HCT116 (cell line): ENCODE data around the gene EML4. TPM values are rescaled to one million over a fixed set of nuclear protein-coding genes. Genes with fewer than 3 reads are reported as not detected.

Source experiments
- ATAC-seq: fragments of 200-7000 bp; cut with Tn5 transposase; 2 replicates; pipeline ENCODE4 v1.9.1; 2020; ENCODE audit warnings: mild to moderate bottlenecking, moderate library complexity
- BruUV-seq: library from RNA; stranded (reverse); fragments of 400-500 nt; replicated peaks from 2 replicates; lab custom pipeline; 2021; lab: Mats Ljungman, UMichigan
- CTCF ChIA-PET: fragments of 300-600 bp; sonication (Branson Sonifier 250); formaldehyde crosslinking; loops from one replicate; lab custom pipeline; 2021; ENCODE audit warnings: antibody characterized with exemption; lab: Charles Lee
- POLR2A ChIA-PET: fragments of 300-600, 350-600 bp; sonication (Branson Sonifier 250); formaldehyde crosslinking; loops from one replicate; lab custom pipeline; 2021; ENCODE audit warnings: antibody characterized with exemption; lab: Charles Lee
- RAD21 ChIA-PET, 2 experiments: fragments of 300-600 bp; sonication (Branson Sonifier 250); formaldehyde crosslinking; loops; one replicate each; lab custom pipeline; 2023; ENCODE audit warnings: low total read pairs in 2 of 2; ENCODE audit not compliant: uncharacterized antibody in 2 of 2, unreplicated experiment in 2 of 2, low non-redundant PET in 1 of 2; lab: Charles Lee
- DNase-seq: peaks from one replicate; pipeline ENCODE4 v3.0.0-alpha.2; 2010; ENCODE audit warnings: low read depth, low spot score
- H2AFZ ChIP-seq: fragments of 200-600 bp; shearing (Covaris generic), sonication (generic); 2 replicates; pipeline ENCODE4 v1.6.1; 2017; ENCODE audit warnings: low read depth, mixed run types, mixed read lengths, antibody characterized with exemption, low read length; ENCODE audit not compliant: poor library complexity, severe bottlenecking
- H3K27ac ChIP-seq: 2 replicates; pipeline ENCODE4 v1.5.1; 2012; ENCODE audit warnings: low read depth, low read length
- H3K27me3 ChIP-seq: fragments of 200-600 bp; sonication (generic); 2 replicates; pipeline ENCODE4 v1.6.1; 2016; ENCODE audit warnings: mixed run types, low read length, mixed read lengths; ENCODE audit not compliant: insufficient read depth
- H3K36me3 ChIP-seq, 2 experiments: fragments of 200-500 bp in 1 of 2; fragments of 200-600 bp in 1 of 2; sonication (Bioruptor generic) in 1 of 2; sonication (generic) in 1 of 2; 2 replicates each; pipeline versions ENCODE4 v1.5.1 to v1.6.1; 2014 to 2016; ENCODE audit warnings: low read length in 2 of 2, inconsistent platforms in 1 of 2, mixed read lengths in 1 of 2, mixed run types in 1 of 2; ENCODE audit not compliant: insufficient read depth in 2 of 2, control insufficient read depth in 1 of 2
- H3K4me1 ChIP-seq, 2 experiments: fragments of 200-600 bp in 1 of 2; sonication (generic) in 1 of 2; 2 replicates each; pipeline versions ENCODE4 v1.5.1 to v1.6.1; 2012 to 2017; ENCODE audit warnings: low read length in 2 of 2, inconsistent platforms in 1 of 2, mild to moderate bottlenecking in 1 of 2, mixed read lengths in 1 of 2, mixed run types in 1 of 2, moderate library complexity in 1 of 2; ENCODE audit not compliant: insufficient read depth in 2 of 2, control insufficient read depth in 1 of 2
- H3K4me2 ChIP-seq: fragments of 200-600 bp; sonication (generic); 2 replicates; pipeline ENCODE4 v1.6.1; 2017; ENCODE audit warnings: mixed run types, low read length, mixed read lengths
- H3K4me3 ChIP-seq, 2 experiments: fragments of 200-600 bp in 1 of 2; sonication (generic) in 1 of 2; replicated peaks in 1 of 2; 2 replicates each; pipeline ENCODE4 v1.5.1; 2011 to 2016; ENCODE audit warnings: low read length in 2 of 2, control low read depth in 1 of 2, low read depth in 1 of 2, mild to moderate bottlenecking in 1 of 2, mixed read lengths in 1 of 2, mixed run types in 1 of 2
- H3K79me2 ChIP-seq: fragments of 200-600 bp; sonication (generic); 2 replicates; pipeline ENCODE4 v1.6.1; 2017; ENCODE audit warnings: mild to moderate bottlenecking, mixed run types, low read length, moderate library complexity, mixed read lengths; ENCODE audit not compliant: insufficient read depth
- H3K9ac ChIP-seq: fragments of 200-600 bp; sonication (generic); 2 replicates; pipeline ENCODE4 v1.6.1; 2016; ENCODE audit warnings: low read length, mixed read lengths
- H3K9me2 ChIP-seq: fragments of 200-600 bp; sonication (generic), shearing (Covaris generic); 2 replicates; pipeline ENCODE4 v1.6.1; 2017; ENCODE audit warnings: mixed run types, mild to moderate bottlenecking, moderate library complexity; ENCODE audit not compliant: insufficient read depth
- H3K9me3 ChIP-seq, 2 experiments: fragments of 200-500 bp in 1 of 2; fragments of 200-600 bp in 1 of 2; sonication (Bioruptor generic) in 1 of 2; sonication (generic) in 1 of 2; 2 replicates each; pipeline ENCODE4 v1.6.1; 2014 to 2017; ENCODE audit warnings: low read length in 2 of 2, mixed read lengths in 2 of 2, inconsistent platforms in 1 of 2, low read depth in 1 of 2, mild to moderate bottlenecking in 1 of 2, mixed run types in 1 of 2, moderate library complexity in 1 of 2; ENCODE audit not compliant: control insufficient read depth in 1 of 2, insufficient read depth in 1 of 2
- H4K20me1 ChIP-seq: fragments of 200-600 bp; sonication (generic), shearing (Covaris generic); 2 replicates; pipeline ENCODE4 v1.6.1; 2017; ENCODE audit warnings: mixed run types, mild to moderate bottlenecking, moderate library complexity; ENCODE audit not compliant: insufficient read depth
- ATF3 ChIP-seq: IDR thresholded peaks from 2 replicates; pipeline ENCODE4 v1.6.1; 2012
- CBX3 ChIP-seq: IDR thresholded peaks from 2 replicates; pipeline ENCODE4 v1.6.1; 2012; ENCODE audit warnings: low read depth
- CEBPB ChIP-seq: IDR thresholded peaks from 2 replicates; pipeline ENCODE4 v1.6.1; 2012; ENCODE audit warnings: low read depth
- EZH2 ChIP-seq: fragments of 200-600 bp; sonication (generic); IDR thresholded peaks from 2 replicates; pipeline ENCODE4 v1.6.1; 2017; ENCODE audit warnings: antibody characterized with exemption, mixed run types
- EZH2phosphoT487 ChIP-seq: fragments of 200-600 bp; IDR thresholded peaks from 2 replicates; pipeline ENCODE4 v1.6.1; 2018; ENCODE audit warnings: antibody characterized with exemption, borderline replicate concordance
- FOSL1 ChIP-seq: IDR thresholded peaks from 2 replicates; pipeline ENCODE4 v1.6.1; 2012; ENCODE audit warnings: low read depth
- SIN3A ChIP-seq: IDR thresholded peaks from 2 replicates; pipeline ENCODE4 v1.6.1; 2012; ENCODE audit warnings: low read depth
- YY1 ChIP-seq: IDR thresholded peaks from 2 replicates; pipeline ENCODE4 v1.6.1; 2011; ENCODE audit warnings: low read length, low read depth, moderate library complexity, mild to moderate bottlenecking; ENCODE audit not compliant: insufficient replicate concordance; ENCODE audit errors: extremely low read depth
- ZNF274 ChIP-seq: fragments of 200-500 bp; sonication (Bioruptor generic); IDR thresholded peaks from 2 replicates; pipeline ENCODE4 v1.6.1; 2014; ENCODE audit warnings: mild to moderate bottlenecking, low read depth, low read length, inconsistent platforms
- intact Hi-C: fragments of 100-400 bp; cut with micrococcal nuclease; formaldehyde crosslinking; loops from 2 replicates; pipeline ENCODE4 v1.10.0; 2022
- total RNA-seq: library from RNA; stranded (reverse); gene quantifications from one replicate; pipeline ENCODE4 v1.2.1, GENCODE V29; 2021; ENCODE audit not compliant: unreplicated experiment

The EML4 gene
- total RNA-seq, 1 experiment from 2014 or later: 53.5 TPM

GRCh38 chr2:42316910-42317309, 147.8 kb downstream of the EML4 start:
- ChIA-PET CTCF (no interaction called here), RAD21 (no interaction called here), POLR2A (no interaction called here)
- H3K4me1 ChIP-seq: no peaks in the 10 kb centered on the region
- H3K4me2 ChIP-seq: no peak overlapping the region
- BruUV-seq: no TSS peak
- no peaks in the 10 kb centered on the region for H3K27me3 ChIP-seq
- H3K9ac ChIP-seq: no peak overlapping the region
- H3K27ac ChIP-seq: no peak overlapping the region
- no peak for TF ChIP-seq SIN3A
- no peak for TF ChIP-seq ZNF274
- TF ChIP-seq YY1: no peak
- TF ChIP-seq CBX3: no peak
- TF ChIP-seq FOSL1: no peak
- no peak overlapping the region for H3K4me3 ChIP-seq
- DNase-seq: no peak
- no peaks in the 10 kb centered on the region for H4K20me1 ChIP-seq
- intact Hi-C loops: no loop called here
- no peak for ATAC-seq
- no peaks in the 10 kb centered on the region for H3K9me3 ChIP-seq
- no peaks in the 10 kb centered on the region for H3K9me2 ChIP-seq
- H2AFZ ChIP-seq: no peak overlapping the region
- H3K79me2 ChIP-seq: no peaks in the 10 kb centered on the region
- H3K36me3 ChIP-seq: peaks cover 8 to 11% of the 10 kb centered on the region in 2 experiments; a peak in 1 of 4 replicates

DNA sequence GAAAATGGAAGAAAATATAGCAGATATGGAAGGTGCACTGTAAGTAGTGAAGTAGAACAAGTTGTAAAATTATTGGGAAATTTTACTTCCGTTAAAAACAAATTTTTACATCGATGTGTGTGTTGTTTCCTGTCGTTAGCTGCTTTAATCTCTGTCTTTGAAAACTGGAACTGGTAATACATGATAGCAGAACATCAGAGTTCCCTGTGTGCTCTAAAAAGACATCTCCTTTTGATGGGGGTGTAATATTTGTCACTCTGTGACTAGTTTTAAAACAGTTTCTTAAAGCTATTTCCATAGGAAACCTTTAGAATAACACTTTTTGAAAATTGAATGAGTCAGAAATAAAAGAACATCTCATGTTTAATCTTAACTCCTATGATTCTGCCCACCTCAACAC, 148.3 kb downstream of the EML4 start:
- H3K36me3 ChIP-seq: peaks cover 8 to 11% of the 10 kb centered on the region in 2 experiments; a peak in 1 of 4 replicates
- intact Hi-C loops: no loop called here
- no peak for DNase-seq
- no peak overlapping the region for H3K4me2 ChIP-seq
- no peak for ATAC-seq
- no peak overlapping the region for H3K4me3 ChIP-seq
- BruUV-seq: no TSS peak
- ChIA-PET CTCF (no interaction called here), POLR2A (no interaction called here), RAD21 (no interaction called here)
- no peaks in the 10 kb centered on the region for H3K4me1 ChIP-seq
- no peak overlapping the region for H2AFZ ChIP-seq
- H3K27me3 ChIP-seq: no peaks in the 10 kb centered on the region
- H3K9me3 ChIP-seq: no peaks in the 10 kb centered on the region
- H3K27ac ChIP-seq: no peak overlapping the region
- H3K9me2 ChIP-seq: no peaks in the 10 kb centered on the region
- no peaks in the 10 kb centered on the region for H3K79me2 ChIP-seq
- no peaks in the 10 kb centered on the region for H4K20me1 ChIP-seq
- no peak overlapping the region for H3K9ac ChIP-seq
- TF ChIP-seq SIN3A: no peak
- TF ChIP-seq EZH2phosphoT487: no peak
- no peak for TF ChIP-seq ATF3
- no peak for TF ChIP-seq EZH2
- TF ChIP-seq CEBPB: no peak
